ENCODE results near the gene ZNF644. TPM values are rescaled to one million over a fixed set of nuclear protein-coding genes. Genes with fewer than 3 reads are reported as not detected.

ZNF644 gene
- polyA plus RNA-seq, 1 of the 3 experiments (the other 2 are of a cell fraction): 5.6 TPM

GRCh38 chr1:91022518-91022929 is 689 bp upstream of the ZNF644 start:
- no peak for TF ChIP-seq RXRA (IDR thresholded peaks at IDR 0.05; ENCODE audit: borderline replicate concordance, low read depth)
- TF ChIP-seq ZBTB33 (IDR thresholded peaks at IDR 0.05; ENCODE audit: borderline replicate concordance, low read depth): no peak
- no peak for TF ChIP-seq GATA2 (CRISPR knock-in tag; IDR thresholded peaks at IDR 0.05)
- no peak for TF ChIP-seq NRF1 (IDR thresholded peaks at IDR 0.05; ENCODE audit: low read depth, low read length)
- TF ChIP-seq CHD2 (IDR thresholded peaks at IDR 0.05; ENCODE audit: low read length, partially characterized antibody): no peak
- TF ChIP-seq RCOR1 (IDR thresholded peaks at IDR 0.05; ENCODE audit: low read length): no peak
- TF ChIP-seq TAF1 (IDR thresholded peaks at IDR 0.05; ENCODE audit: borderline replicate concordance, low read depth, low read length): no peak
- TF ChIP-seq MAX (IDR thresholded peaks at IDR 0.05; ENCODE audit: low read depth): no peak
- TF ChIP-seq NFIC (IDR thresholded peaks at IDR 0.05; ENCODE audit: borderline replicate concordance): no peak
- TF ChIP-seq FOXM1 (IDR thresholded peaks at IDR 0.05; ENCODE audit: low read depth): no peak
- no peak for TF ChIP-seq RFX5 (IDR thresholded peaks at IDR 0.05; ENCODE audit: low read length)
- TF ChIP-seq JUND (IDR thresholded peaks at IDR 0.05): no peak
- no peak for TF ChIP-seq GABPA (IDR thresholded peaks at IDR 0.05; ENCODE audit: low read depth)
- no peak for TF ChIP-seq FOXJ3 (CRISPR knock-in tag; IDR thresholded peaks at IDR 0.05)
- no peak for TF ChIP-seq TEAD4 (IDR thresholded peaks at IDR 0.05; ENCODE audit: borderline replicate concordance, insufficient read depth)
- TF ChIP-seq, protein P1, sequence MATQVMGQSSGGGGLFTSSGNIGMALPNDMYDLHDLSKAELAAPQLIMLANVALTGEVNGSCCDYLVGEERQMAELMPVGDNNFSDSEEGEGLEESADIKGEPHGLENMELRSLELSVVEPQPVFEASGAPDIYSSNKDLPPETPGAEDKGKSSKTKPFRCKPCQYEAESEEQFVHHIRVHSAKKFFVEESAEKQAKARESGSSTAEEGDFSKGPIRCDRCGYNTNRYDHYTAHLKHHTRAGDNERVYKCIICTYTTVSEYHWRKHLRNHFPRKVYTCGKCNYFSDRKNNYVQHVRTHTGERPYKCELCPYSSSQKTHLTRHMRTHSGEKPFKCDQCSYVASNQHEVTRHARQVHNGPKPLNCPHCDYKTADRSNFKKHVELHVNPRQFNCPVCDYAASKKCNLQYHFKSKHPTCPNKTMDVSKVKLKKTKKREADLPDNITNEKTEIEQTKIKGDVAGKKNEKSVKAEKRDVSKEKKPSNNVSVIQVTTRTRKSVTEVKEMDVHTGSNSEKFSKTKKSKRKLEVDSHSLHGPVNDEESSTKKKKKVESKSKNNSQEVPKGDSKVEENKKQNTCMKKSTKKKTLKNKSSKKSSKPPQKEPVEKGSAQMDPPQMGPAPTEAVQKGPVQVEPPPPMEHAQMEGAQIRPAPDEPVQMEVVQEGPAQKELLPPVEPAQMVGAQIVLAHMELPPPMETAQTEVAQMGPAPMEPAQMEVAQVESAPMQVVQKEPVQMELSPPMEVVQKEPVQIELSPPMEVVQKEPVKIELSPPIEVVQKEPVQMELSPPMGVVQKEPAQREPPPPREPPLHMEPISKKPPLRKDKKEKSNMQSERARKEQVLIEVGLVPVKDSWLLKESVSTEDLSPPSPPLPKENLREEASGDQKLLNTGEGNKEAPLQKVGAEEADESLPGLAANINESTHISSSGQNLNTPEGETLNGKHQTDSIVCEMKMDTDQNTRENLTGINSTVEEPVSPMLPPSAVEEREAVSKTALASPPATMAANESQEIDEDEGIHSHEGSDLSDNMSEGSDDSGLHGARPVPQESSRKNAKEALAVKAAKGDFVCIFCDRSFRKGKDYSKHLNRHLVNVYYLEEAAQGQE (IDR thresholded peaks at IDR 0.05; ENCODE audit: low read depth, low read length): no peak
- TF ChIP-seq RAD21 (IDR thresholded peaks at IDR 0.05; ENCODE audit: low read length): no peak
- TF ChIP-seq POLR2AphosphoS5 (IDR thresholded peaks at IDR 0.05; ENCODE audit: low read depth, low read length): no peak
- no peak for TF ChIP-seq FOSL2 (IDR thresholded peaks at IDR 0.05; ENCODE audit: borderline replicate concordance, low read depth)
- CTCF ChIA-PET: no interaction called here
- H4K20me1 ChIP-seq (ENCODE audit: insufficient read depth): peaks cover 19% of the 10 kb centered on the region
- H3K4me3 ChIP-seq (ENCODE audit: low read depth in 2 of 2, low read length in 1 of 2): peak overlapping the region; percentile 85 to 88
- H3K27me3 ChIP-seq (ENCODE audit: insufficient read depth): no peaks in the 10 kb centered on the region
- no peaks in the 10 kb centered on the region for H3K9me3 ChIP-seq
- no peaks in the 10 kb centered on the region for H3K9me2 ChIP-seq
- H3K4me2 ChIP-seq: peak overlapping the region; percentile 91
- DNase-seq: no peak
- peak overlapping the region; percentile 97 for H2AFZ ChIP-seq (ENCODE audit: low read depth)
- POLR2A ChIA-PET: interaction anchor here (0.6 to 1.3 kb wide), 4 partner anchors 12 to 382 kb away, joined by 3 to 6 read pairs (median 4); partner anchors contain the start of gene HFM1
- H3K9ac ChIP-seq: peak overlapping the region; percentile 98
- peaks cover 8 to 12% of the 10 kb centered on the region in 2 experiments for H3K36me3 ChIP-seq (replicated peaks in 1 of 2; ENCODE audit: control insufficient read depth in 1 of 2, insufficient read depth in 2 of 2, low read length in 1 of 2)
- peaks cover 10 to 20% of the 10 kb centered on the region in 2 experiments for H3K4me1 ChIP-seq (ENCODE audit: control insufficient read depth in 1 of 2, insufficient read depth in 2 of 2, low read depth in 1 of 2, low read length in 1 of 2)
- H3K79me2 ChIP-seq (ENCODE audit: insufficient read depth): peaks cover 44% of the 10 kb centered on the region
- peak overlapping the region; percentile 98 for H3K27ac ChIP-seq (ENCODE audit: low read depth in 2 of 2, low read length in 1 of 2)
- H3F3A ChIP-seq (replicated peaks; ENCODE audit: insufficient read depth): peaks cover 15% of the 10 kb centered on the region
- WGBS (ENCODE audit: low lambda C conversion rate): 91% methylated on average over 6 of the region's 6 CpGs
